Gastroesophageal sphincter (tissue), 3 donors: ENCODE results near the gene EGFL8.

Experiments used
- CTCF ChIP-seq, 4 experiments: fragments of 200-600 bp in 2 of 4; fragments of 450-650 bp in 2 of 4; sonication (generic) in 1 of 4; IDR thresholded peaks; one replicate each; pipeline ENCODE4 v1.5.1; 2017 to 2019; ENCODE audit warnings: antibody characterized with exemption in 4 of 4, mild to moderate bottlenecking in 2 of 4, moderate library complexity in 2 of 4
- EP300 ChIP-seq: sonication (generic); formaldehyde crosslinking; IDR thresholded peaks from one replicate; pipeline ENCODE4 v1.6.1; 2017; ENCODE audit warnings: antibody characterized with exemption, mild to moderate bottlenecking

- no peak for TF ChIP-seq EP300
- no peak for TF ChIP-seq CTCF (IDR thresholded peaks at IDR 0.05)
Observed at GRCh38 chr6:32167154-32167760, 2.9 kb downstream of the EGFL8 start.
